HL-60 (cell line): ENCODE data around the gene ODAPH.
"Not testable (repeated sequence)": the region's sequence is repeated elsewhere in the genome, so short reads cannot be mapped to it uniquely, and the experiment has no call there.

Experiments used
- DNase-seq, 2 experiments: peaks; one replicate each; pipeline ENCODE4 v3.0.0-alpha.2; 2010 to 2020; ENCODE audit warnings: low read depth in 1 of 2, low spot score in 1 of 2
- H3K27ac ChIP-seq: fragments of 250-450 bp; sonication (Bioruptor Pico); replicated peaks from 2 replicates; pipeline ENCODE4 v1.5.1; 2020; ENCODE audit warnings: mild to moderate bottlenecking, moderate library complexity
- H3K27me3 ChIP-seq: fragments of 250-450 bp; sonication (Bioruptor Pico); 2 replicates; pipeline ENCODE4 v1.5.1; 2021; ENCODE audit warnings: mild to moderate bottlenecking, moderate library complexity; ENCODE audit not compliant: insufficient read depth, poor library complexity, severe bottlenecking
- H3K4me3 ChIP-seq: replicated peaks from 2 replicates; pipeline ENCODE4 v1.5.1; 2011; ENCODE audit warnings: mild to moderate bottlenecking, control low read depth, low read length; ENCODE audit not compliant: insufficient read depth
- CTCF ChIP-seq: IDR thresholded peaks from one replicate; pipeline ENCODE4 v1.5.1; 2011; ENCODE audit warnings: low read length, control low read depth, inconsistent platforms; ENCODE audit not compliant: insufficient read depth
- GABPA ChIP-seq: IDR thresholded peaks from 2 replicates; pipeline ENCODE4 v1.6.1; 2012; ENCODE audit warnings: low read depth
- POLR2AphosphoS5 ChIP-seq: IDR thresholded peaks from 2 replicates; pipeline ENCODE4 v1.6.1; 2012; ENCODE audit warnings: low read depth
- REST ChIP-seq: IDR thresholded peaks from 2 replicates; pipeline ENCODE4 v1.6.1; 2012; ENCODE audit warnings: low read depth; ENCODE audit not compliant: insufficient replicate concordance
- SPI1 ChIP-seq: IDR thresholded peaks from 2 replicates; pipeline ENCODE4 v1.6.1; 2012; ENCODE audit warnings: low read depth, mild to moderate bottlenecking, borderline replicate concordance
- long read RNA-seq: library from polyadenylated mRNA; unstranded; transcript quantifications from one replicate; pipeline ENCODE4 v2.0.0, GENCODE V29; 2020

ODAPH gene
- long read RNA-seq: 0 reads

GRCh38 chr4:75555294-75556164, at the start of gene ODAPH:
Gene ODAPH (plus strand): TSS chr4:75556066. CDS start chr4:75556083, 17 bp downstream.
- DNase-seq: no peak
- TF ChIP-seq REST (no peak), GABPA (no peak), CTCF (no peak), POLR2AphosphoS5 (no peak), SPI1 (no peak)
- Histone ChIP-seq H3K27ac (no peak within 1 kb of the TSS), H3K4me3 (no peak within 1 kb of the TSS), H3K27me3 (no peaks in the 10 kb centered on the region)

GRCh38 chr4:75509592-75509991, 46.3 kb upstream of the ODAPH start:
- H3K27ac ChIP-seq, H3K27me3 ChIP-seq, H3K4me3 ChIP-seq: not testable (repeated sequence)
- peak in 1 of 2 experiments; percentile 5 for DNase-seq

- Histone ChIP-seq H3K4me3 (peak overlapping the region; percentile 82), H3K27ac (peak overlapping the region; percentile 63), H3K27me3 (no peaks in the 10 kb centered on the region)
- TF ChIP-seq CTCF (no peak), SPI1 (no peak), POLR2AphosphoS5 (no peak), REST (no peak), GABPA (no peak)
- peak; percentile 7 to 43 for DNase-seq
Observed at GRCh38 chr4:75511841-75512240, 44.0 kb upstream of the ODAPH start.

- peak; percentile 61 for DNase-seq
- H3K4me3 ChIP-seq: peak overlapping the region; percentile 82
Observed at GRCh38 chr4:75512386-75513211, 43.3 kb upstream of the ODAPH start.

More at GRCh38 chr4:75512386-75513211, 43.3 kb upstream of the ODAPH start:
- no peaks in the 10 kb centered on the region for H3K27me3 ChIP-seq
- TF ChIP-seq REST (no peak), SPI1 (peak; percentile 30; the same call in 1 of the 2 replicates), CTCF (no peak), GABPA (no peak), POLR2AphosphoS5 (no peak)
- peak overlapping the region; percentile 89 for H3K27ac ChIP-seq
